ENCODE measurements around the gene FEM1B. TPM values are rescaled to one million over a fixed set of nuclear protein-coding genes. Genes with fewer than 3 reads are reported as not detected.

FEM1B gene
- total RNA-seq, 2 experiments from 2014 or later: 35.5 to 37.3 TPM

GRCh38 chr15:68292157-68292781 lies 14.7 kb downstream of the FEM1B start:
- intact Hi-C loops (cut with micrococcal nuclease; ENCODE audit: unreplicated experiment): no loop called here

GRCh38 chr15:68292967-68293366 lies 15.4 kb downstream of the FEM1B start:
- intact Hi-C loops (cut with micrococcal nuclease; ENCODE audit: unreplicated experiment): no loop called here
- Histone ChIP-seq H4K20me1 (ENCODE audit: insufficient read depth, low read length) (peaks cover 14% of the 10 kb centered on the region; the same call in 1 of the 2 replicates), H3K4me3 (ENCODE audit: low read depth, low read length, poor library complexity, severe bottlenecking) (no peak overlapping the region), H3K36me3 (ENCODE audit: insufficient read depth, low read length) (peaks cover 51% of the 10 kb centered on the region), H3K79me2 (ENCODE audit: insufficient read depth, low read depth, low read length) (peaks cover 42% of the 10 kb centered on the region), H3K9me3 (ENCODE audit: low read length) (no peaks in the 10 kb centered on the region), H3K27ac (ENCODE audit: low read depth, low read length, poor library complexity, severe bottlenecking) (no peak overlapping the region), H2AFZ (ENCODE audit: low read length) (no peak overlapping the region), H3K9me2 (ENCODE audit: insufficient read depth, low read length) (no peaks in the 10 kb centered on the region), H3K4me1 (ENCODE audit: insufficient read depth, low read length, poor library complexity, severe bottlenecking) (peaks cover 11% of the 10 kb centered on the region), H3K4me2 (ENCODE audit: low read length) (no peak overlapping the region)
- POLR2A ChIA-PET: interaction anchor here (1.3 to 1.9 kb wide), 3 partner anchors 11 to 14 kb away, joined by 3 to 6 read pairs (median 4); no protein-coding TSS in a partner anchor
- no peak for DNase-seq (ENCODE audit: low spot score)
- BruUV-seq (replicated peaks): no TSS peak
- CTCF ChIA-PET (ENCODE audit: unreplicated experiment): no interaction called here
- TF ChIP-seq CTCF (conservative IDR thresholded peaks at IDR 0.05; ENCODE audit: low read length): no peak

More at GRCh38 chr15:68292157-68292781, 14.7 kb downstream of the FEM1B start:
- DNase-seq (ENCODE audit: low spot score): no peak
- ChIA-PET CTCF (ENCODE audit: unreplicated experiment) (no interaction called here), POLR2A (interaction anchor here (1.2 to 1.9 kb wide), 4 partner anchors 10 to 14 kb away, joined by 3 to 6 read pairs (median 4); no protein-coding TSS in a partner anchor)
- BruUV-seq (replicated peaks): no TSS peak
- Histone ChIP-seq H4K20me1 (ENCODE audit: insufficient read depth, low read length) (peaks cover 14% of the 10 kb centered on the region; the same call in 1 of the 2 replicates), H3K4me3 (ENCODE audit: low read depth, low read length, poor library complexity, severe bottlenecking) (no peak overlapping the region), H3K9me2 (ENCODE audit: insufficient read depth, low read length) (no peaks in the 10 kb centered on the region), H3K4me1 (ENCODE audit: insufficient read depth, low read length, poor library complexity, severe bottlenecking) (peaks cover 4% of the 10 kb centered on the region), H3K27ac (ENCODE audit: low read depth, low read length, poor library complexity, severe bottlenecking) (no peak overlapping the region), H3K79me2 (ENCODE audit: insufficient read depth, low read depth, low read length) (peaks cover 49% of the 10 kb centered on the region), H3K9me3 (ENCODE audit: low read length) (no peaks in the 10 kb centered on the region), H3K4me2 (ENCODE audit: low read length) (no peak overlapping the region), H2AFZ (ENCODE audit: low read length) (no peak overlapping the region), H3K36me3 (ENCODE audit: insufficient read depth, low read length) (peaks cover 51% of the 10 kb centered on the region)
- no peak for TF ChIP-seq EZH2phosphoT487 (IDR thresholded peaks at IDR 0.05; ENCODE audit: borderline replicate concordance, low read depth, low read length)
- no peak for TF ChIP-seq CTCF (conservative IDR thresholded peaks at IDR 0.05; ENCODE audit: low read length)

GRCh38 chr15:68295014-68295805 lies 17.7 kb downstream of the FEM1B start:
- Histone ChIP-seq H4K20me1 (ENCODE audit: insufficient read depth, low read length) (no peaks in the 10 kb centered on the region), H3K4me3 (ENCODE audit: low read depth, low read length, poor library complexity, severe bottlenecking) (no peak overlapping the region), H3K79me2 (ENCODE audit: insufficient read depth, low read depth, low read length) (peaks cover 23% of the 10 kb centered on the region; the same call in 1 of the 2 replicates), H3K27ac (ENCODE audit: low read depth, low read length, poor library complexity, severe bottlenecking) (no peak overlapping the region), H3K36me3 (ENCODE audit: insufficient read depth, low read length) (peaks cover 38% of the 10 kb centered on the region), H3K9me3 (ENCODE audit: low read length) (no peaks in the 10 kb centered on the region), H3K4me2 (ENCODE audit: low read length) (no peak overlapping the region), H3K4me1 (ENCODE audit: insufficient read depth, low read length, poor library complexity, severe bottlenecking) (peaks cover 29% of the 10 kb centered on the region), H2AFZ (ENCODE audit: low read length) (no peak overlapping the region), H3K9me2 (ENCODE audit: insufficient read depth, low read length) (no peaks in the 10 kb centered on the region)
- POLR2A ChIA-PET: no interaction called here
- intact Hi-C loops (cut with micrococcal nuclease; ENCODE audit: unreplicated experiment): no loop called here
- no TSS peak for BruUV-seq (replicated peaks)
- no peak for DNase-seq (ENCODE audit: low spot score)
- TF ChIP-seq EZH2phosphoT487 (IDR thresholded peaks at IDR 0.05; ENCODE audit: borderline replicate concordance, low read depth, low read length) (no peak), CTCF (conservative IDR thresholded peaks at IDR 0.05; ENCODE audit: low read length) (no peak)
- CTCF ChIA-PET (ENCODE audit: unreplicated experiment): no interaction called here

Measured in OCI-LY7 (cell line).